ENCODE data around the gene CAPN5. TPM values are rescaled to one million over a fixed set of nuclear protein-coding genes. Genes with fewer than 3 reads are reported as not detected.

Gene CAPN5
- total RNA-seq, 1 experiment from 2014 or later, result 13.1 TPM

DNA sequence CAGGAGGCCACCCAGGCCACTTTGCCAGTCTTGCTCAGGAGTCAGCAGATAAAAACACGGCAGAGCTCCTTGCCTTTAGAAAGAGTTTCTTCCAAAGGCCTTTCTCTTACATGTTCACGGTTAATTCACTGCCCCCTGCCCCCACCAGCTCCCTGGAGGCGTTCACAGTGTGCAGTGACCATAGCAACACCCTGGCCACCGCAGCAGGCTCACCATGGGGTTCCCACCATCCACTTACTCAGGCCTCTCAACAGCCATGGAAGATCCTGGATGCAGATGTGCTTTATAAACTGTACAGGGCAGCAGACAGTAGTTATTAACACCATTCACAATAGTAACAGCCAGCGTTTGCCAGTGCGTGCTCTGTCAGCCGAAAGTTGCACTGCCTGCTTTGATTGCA is 50.7 kb downstream of the CAPN5 start:
- no peak for DNase-seq (ENCODE audit: low read depth)

GRCh38 chr11:77118086-77118485 is 51.3 kb downstream of the CAPN5 start:
- DNase-seq (ENCODE audit: low read depth), result no peak

DNA sequence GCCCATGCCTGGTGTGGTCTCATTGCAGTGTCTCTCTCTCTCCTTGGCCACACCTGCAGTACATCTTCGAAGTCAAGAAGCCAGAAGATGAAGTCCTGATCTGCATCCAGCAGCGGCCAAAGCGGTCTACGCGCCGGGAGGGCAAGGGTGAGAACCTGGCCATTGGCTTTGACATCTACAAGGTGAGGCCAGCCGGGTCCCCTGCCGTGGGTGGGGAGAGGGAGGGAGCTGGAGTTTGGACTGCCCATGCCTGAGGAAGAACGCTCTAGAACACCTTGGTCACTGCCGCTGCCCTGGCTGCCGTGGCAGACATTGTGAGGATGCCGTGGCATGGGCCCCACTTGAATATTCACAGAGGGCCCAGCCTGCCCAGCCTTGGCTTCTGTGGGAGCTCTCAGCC is 52.2 kb downstream of the CAPN5 start:
- no peak for DNase-seq (ENCODE audit: low read depth)

DNA sequence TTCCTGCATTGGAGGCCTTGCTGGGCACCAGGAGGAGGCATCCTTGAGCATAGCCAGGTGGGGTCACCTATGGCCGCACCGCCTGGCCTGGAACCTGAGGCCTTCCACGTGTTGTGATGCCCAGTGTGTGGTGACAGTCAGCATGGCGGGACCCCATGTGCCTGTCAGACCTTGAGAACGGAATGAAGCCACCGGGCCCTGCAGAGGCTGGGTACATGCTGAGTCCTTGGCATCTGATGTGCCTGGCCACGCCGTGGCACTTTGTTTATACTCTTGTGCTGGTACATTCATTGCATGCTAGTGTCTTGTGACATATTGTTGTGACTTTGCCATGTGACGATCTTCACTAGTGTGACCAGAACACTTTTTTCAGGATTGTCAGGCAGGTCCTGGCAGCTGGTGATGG is 52.8 kb downstream of the CAPN5 start:
- DNase-seq (ENCODE audit: low read depth), result no peak

DNA sequence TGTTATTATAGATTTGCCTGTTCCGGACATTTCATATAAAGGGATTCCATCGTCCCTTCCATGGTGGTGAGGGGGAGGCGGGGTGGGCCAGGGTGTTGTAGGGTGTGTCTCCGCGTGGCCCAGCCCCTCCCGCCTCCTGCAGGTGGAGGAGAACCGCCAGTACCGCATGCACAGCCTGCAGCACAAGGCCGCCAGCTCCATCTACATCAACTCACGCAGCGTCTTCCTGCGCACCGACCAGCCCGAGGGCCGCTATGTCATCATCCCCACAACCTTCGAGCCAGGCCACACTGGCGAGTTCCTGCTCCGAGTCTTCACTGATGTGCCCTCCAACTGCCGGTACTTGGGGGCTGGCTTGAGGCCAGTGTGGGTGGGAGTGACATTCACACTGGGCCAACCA is 53.8 kb downstream of the CAPN5 start:
- DNase-seq (ENCODE audit: low read depth), result no peak

DNA sequence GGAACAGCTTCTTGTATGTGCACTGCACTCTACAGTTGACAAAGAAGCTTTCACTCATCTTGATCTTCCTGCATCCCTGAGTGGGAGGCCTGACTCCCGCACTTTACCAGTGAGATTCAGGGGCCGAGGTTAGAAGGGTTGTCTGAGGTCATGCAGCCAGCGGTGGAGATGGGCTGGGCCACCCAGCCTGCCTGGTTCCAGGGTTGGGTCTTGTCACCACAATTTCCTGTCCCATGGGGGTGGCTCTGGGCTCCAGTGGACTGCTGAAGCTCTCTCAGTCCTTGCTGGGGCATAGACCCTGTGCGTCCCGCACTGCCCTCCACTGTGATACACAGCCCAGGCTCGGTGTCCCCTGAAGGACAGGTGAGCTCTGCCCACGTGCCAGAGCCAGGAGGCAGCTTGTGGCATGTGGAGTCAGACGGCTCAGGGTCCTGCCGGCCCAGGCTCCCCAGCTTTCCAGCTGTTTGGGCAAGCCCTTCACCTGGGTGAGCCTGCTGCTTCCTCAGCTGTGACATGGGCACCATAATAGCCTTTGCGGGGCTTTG is 54.4 kb downstream of the CAPN5 start:
- no peak for DNase-seq (ENCODE audit: low read depth)

- no peak for DNase-seq (ENCODE audit: low read depth)
Observed at GRCh38 chr11:77121876-77122575, 55.3 kb downstream of the CAPN5 start.

DNA sequence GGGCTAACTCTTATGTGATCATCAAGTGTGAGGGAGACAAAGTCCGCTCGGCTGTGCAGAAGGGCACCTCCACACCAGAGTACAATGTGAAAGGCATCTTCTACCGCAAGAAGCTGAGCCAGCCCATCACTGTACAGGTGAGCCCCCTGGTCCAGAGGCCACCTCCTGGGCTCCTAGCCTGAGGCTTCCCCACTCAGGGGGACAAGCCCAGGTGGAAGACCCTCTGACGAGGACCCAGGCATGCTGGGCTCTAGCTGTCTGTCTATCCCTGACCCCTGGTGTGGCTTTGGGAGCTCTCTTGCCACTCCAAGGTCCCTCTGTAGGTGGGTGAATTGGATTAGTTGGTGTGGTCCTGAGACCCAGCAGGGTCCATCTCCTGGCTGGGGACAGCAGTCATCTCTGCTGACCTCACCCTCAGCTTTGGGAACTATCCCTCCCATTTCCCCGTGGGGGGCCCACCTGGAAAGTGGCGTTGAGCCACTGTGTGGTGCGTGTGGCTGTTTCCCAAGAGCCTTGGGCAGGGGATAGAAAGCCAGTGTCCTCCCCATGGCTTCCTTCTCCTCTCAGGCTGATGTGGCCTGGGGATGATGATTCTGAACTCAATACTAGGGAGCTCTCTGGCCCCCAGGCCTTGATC is 55.9 kb downstream of the CAPN5 start:
- no peak for DNase-seq (ENCODE audit: low read depth)

DNA sequence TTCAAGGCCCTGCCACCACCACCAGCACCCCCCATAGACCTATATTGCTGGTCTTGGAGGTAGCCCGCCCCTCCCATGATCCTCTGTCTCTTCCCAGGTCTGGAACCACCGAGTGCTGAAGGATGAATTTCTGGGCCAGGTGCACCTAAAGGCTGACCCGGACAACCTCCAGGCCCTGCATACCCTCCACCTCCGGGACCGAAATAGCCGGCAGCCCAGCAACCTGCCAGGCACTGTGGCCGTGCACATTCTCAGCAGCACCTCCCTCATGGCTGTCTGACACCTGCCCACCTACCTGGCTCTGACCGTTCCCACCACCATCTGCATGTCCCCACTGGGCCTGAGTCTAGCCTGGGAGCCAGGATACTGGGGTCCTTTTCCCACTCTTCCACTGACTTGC is 56.8 kb downstream of the CAPN5 start:
- no peak for DNase-seq (ENCODE audit: low read depth)

DNA sequence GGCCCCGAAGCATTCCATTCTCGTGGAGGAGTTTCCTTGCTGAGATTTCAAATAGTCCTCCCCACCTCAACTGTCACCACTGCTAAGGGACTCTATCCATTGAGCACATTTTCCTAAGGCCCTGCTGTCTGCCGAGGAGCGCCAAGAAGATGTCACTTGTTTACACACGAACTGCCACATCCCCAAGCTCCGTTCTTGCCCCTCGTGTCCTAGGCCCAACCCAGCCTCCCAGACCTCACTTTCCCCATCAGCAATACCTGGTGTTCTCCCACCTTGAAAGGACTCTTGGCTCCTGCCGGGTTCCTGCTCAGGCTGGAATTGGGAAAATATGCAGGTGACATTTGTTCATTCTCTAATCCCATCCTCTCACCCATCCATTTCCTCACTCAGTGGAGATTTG is 57.3 kb downstream of the CAPN5 start:
- no peak for DNase-seq (ENCODE audit: low read depth)

DNA sequence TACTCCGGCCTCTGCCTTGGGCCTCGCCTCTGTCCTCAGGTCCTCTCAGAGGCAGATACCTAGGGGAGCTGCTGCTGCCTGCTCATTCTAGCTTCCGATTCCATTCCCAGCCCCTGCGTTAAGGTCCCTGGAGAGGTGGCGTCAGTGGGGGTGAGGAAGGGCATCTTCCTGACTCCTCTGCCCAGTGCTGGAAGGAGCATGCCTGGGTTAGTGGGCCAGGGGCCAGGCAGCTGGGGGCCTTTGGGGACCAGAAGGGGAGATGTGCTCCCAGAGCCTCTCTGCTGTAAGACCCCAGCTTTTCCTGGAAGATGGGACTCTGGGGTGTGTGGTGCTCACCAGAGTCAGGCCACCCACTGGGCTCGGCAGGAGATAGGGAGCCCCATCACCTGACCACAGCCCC is 57.7 kb downstream of the CAPN5 start:
- no peak for DNase-seq (ENCODE audit: low read depth)

DNA sequence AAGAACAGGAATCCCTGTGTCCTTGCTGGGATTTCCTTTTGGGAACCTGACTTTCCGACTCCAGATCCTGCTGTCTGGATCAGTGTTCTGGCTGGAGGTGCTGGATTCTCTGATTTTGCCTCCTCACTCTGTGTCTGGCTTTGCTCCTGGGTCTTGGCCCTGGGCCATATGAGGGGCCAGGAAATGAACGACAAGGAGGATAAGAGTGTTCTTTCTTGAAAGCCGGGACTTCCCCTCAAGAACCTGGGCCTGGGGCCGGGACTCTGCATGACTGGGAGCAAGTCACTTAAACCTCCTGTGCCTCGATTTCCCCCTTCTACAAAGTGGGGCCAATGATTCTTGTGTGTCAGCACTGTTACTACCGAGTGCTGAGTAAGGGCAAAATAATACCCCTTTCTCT is 58.4 kb downstream of the CAPN5 start:
- no peak for DNase-seq (ENCODE audit: low read depth)

GRCh38 chr11:77125695-77126094 is 58.9 kb downstream of the CAPN5 start:
- no peak for DNase-seq (ENCODE audit: low read depth)

DNA sequence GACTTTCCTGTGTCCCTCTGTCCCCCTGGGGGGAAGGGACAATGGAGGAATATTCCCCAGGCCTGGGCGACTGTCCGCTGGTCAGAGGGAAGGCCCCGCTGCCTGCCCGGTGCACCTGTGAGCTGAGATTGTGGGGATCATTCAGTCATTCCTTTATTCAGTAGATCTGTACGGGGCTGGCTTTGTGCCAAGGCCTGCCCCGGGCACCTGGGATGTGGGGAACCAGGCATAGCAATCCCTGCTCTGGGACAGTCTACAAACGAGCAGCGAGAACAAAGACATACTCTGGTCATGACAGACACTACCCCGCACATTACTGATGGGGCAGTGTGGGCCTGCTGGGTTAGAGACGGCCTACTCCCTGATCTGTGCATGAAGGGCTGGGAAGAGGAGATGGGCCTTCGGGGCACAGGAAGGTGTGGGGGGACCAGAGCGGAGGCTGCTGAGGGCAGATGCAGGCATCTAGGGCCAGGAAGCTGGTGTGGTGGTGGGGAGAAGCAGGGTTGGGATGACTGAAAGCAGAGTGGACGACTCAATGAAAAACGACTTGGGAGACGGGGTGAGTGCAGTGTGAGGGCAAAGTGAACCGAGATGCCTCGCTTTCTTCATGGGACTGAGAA is 59.5 kb downstream of the CAPN5 start:
- no peak for DNase-seq (ENCODE audit: low read depth)

DNA sequence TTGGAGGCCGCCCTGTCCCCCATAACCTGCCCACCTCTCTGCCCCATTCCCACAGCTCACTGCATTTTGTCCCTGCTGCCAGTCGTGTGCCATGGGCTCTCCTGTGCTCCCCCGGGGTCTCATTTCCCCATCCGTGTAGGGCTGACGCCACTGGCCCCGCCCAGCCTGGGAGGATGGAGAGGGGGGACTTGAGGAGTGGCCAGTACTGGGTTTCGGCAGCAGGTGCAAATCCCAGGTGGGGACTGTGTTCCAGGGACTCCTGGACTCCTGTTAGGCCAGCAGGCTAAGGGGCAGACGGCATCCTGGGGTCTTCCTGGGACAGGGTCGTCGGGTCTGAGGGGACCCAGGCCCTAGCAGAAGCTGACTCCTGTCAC is 60.1 kb downstream of the CAPN5 start:
- no peak for DNase-seq (ENCODE audit: low read depth)

DNA sequence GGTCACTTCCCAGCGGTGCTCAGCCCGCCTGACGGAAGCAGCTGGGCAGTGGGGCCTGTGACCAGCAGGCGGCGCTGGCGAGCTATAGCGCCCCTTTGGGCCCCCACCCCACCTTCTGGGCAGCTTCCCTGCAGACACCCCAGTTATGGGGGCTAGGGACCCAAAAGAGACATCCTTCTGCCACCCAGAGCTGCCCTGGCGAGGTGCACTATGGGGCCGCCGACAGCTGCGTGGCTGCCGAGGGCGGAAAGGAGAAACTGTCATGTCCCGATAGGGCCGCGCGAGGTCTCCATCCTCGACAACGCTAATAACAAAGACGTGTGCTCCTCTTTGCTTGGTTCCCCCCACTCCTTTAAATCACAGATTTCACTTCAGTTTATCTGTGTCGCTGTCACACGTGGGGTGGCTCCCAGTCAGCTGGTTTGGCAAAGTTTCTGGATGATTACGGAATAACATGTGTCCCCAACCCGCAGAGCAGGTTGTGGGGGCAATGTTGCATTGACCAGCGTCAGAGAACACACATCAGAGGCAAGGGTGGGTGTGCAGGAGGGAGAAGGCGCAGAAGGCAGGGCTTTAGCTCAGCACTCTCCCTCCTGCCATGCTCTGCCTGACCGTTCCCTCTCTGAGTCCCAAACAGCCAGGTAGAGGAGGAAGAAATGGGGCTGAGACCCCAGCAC is 60.6 kb downstream of the CAPN5 start:
- peak; percentile 35 for DNase-seq (ENCODE audit: low read depth)

DNA sequence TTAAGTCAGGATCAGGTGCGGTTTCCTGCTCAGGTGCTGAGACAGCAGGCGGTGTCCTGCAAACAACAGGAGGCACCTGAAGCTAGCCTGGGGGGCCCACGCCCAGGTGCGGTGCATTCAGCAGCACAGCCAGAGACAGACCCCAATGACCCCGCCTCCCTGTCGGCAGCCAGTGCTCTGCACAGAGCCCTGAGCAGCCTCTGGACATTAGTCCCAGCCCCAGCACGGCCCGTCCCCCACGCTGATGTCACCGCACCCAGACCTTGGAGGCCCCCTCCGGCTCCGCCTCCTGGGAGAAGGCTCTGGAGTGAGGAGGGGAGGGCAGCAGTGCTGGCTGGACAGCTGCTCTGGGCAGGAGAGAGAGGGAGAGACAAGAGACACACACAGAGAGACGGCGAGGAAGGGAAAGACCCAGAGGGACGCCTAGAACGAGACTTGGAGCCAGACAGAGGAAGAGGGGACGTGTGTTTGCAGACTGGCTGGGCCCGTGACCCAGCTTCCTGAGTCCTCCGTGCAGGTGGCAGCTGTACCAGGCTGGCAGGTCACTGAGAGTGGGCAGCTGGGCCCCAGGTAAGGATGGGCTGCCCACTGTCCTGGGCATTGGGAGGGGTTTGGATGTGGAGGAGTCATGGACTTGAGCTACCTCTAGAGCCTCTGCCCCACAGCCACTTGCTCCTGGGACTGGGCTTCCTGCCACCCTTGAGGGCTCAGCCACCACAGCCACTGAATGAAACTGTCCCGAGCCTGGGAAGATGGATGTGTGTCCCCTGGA is 61.3 kb downstream of the CAPN5 start, which contains the start of gene MYO7A:
Gene MYO7A (plus strand): TSS at position 327 of the 772 bp plus-strand sequence. CDS start 2,389 bp downstream, outside the sequence.
- DNase-seq (ENCODE audit: low read depth), result no peak

DNA sequence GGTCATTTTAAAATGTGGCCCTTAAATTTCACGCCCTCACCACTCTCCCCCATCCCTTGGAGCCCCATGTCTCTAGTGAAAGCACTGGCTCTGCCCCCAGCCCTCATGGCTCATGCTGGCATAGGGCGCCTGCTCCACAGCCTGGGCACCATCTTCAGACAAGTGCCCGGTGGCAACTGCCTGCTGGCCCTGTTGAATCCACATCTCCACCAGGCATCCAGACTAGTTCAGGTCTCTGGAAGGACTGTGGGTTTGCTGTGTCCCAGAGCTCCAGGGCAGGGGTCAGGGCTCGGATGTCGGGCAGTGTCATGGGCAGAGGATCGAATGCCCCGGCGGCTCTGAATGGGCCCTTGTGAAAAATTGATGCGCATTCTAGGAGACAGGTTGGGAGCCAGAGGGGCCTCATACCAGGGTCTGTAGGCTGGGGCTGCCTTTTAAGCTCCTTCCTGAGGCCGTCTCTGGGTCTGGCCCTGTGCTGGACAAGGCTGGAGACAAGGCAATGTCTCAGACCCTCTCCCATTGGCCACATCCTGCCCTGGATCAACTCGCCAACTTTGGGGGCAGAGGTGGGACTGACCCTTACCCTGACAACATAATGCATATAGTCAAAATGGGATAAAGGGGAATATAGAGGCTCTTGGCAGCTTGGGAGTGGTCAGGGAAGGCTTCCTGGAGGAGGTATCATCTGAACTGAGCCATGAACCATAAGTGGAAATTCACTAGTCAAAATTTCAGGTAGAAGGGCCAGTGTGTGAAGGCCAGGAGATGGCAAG is 62.5 kb downstream of the CAPN5 start:
- no peak for DNase-seq (ENCODE audit: low read depth)

- DNase-seq (ENCODE audit: low read depth), result no peak
Observed at GRCh38 chr11:77129842-77130756, 63.3 kb downstream of the CAPN5 start.
